Trophoblast cell (in vitro differentiated cells and primary cell): Measurements from ENCODE around the gene STRN4.
"Not testable (repeated sequence)": the region's sequence is repeated elsewhere in the genome, so short reads cannot be mapped to it uniquely, and the experiment has no call there.

Source experiments
- DNase-seq, 2 donors: peaks; one replicate each; pipeline ENCODE4 v3.0.0-alpha.2; 2016
- H2AFZ ChIP-seq: 2 replicates; pipeline ENCODE4 v1.6.1; 2013; ENCODE audit warnings: low read length, moderate library complexity, mild to moderate bottlenecking; ENCODE audit not compliant: insufficient read depth, poor library complexity
- H2AK5ac ChIP-seq: 2 replicates; pipeline ENCODE4 v1.6.1; 2013; ENCODE audit warnings: mild to moderate bottlenecking, low read length
- H2BK120ac ChIP-seq: 2 replicates; pipeline ENCODE4 v1.6.1; 2013; ENCODE audit warnings: low read length, mild to moderate bottlenecking, moderate library complexity; ENCODE audit not compliant: insufficient read depth, poor library complexity
- H2BK12ac ChIP-seq: 2 replicates; pipeline ENCODE4 v1.6.1; 2013; ENCODE audit warnings: mild to moderate bottlenecking, low read length, moderate library complexity
- H2BK5ac ChIP-seq: 2 replicates; pipeline ENCODE4 v1.6.1; 2013; ENCODE audit warnings: low read length, low read depth, moderate library complexity, mild to moderate bottlenecking; ENCODE audit not compliant: poor library complexity
- H3K14ac ChIP-seq: 2 replicates; pipeline ENCODE4 v1.6.1; 2013; ENCODE audit warnings: mild to moderate bottlenecking, low read length
- H3K18ac ChIP-seq: 2 replicates; pipeline ENCODE4 v1.6.1; 2013; ENCODE audit warnings: mild to moderate bottlenecking, low read length
- H3K23ac ChIP-seq: 2 replicates; pipeline ENCODE4 v1.6.1; 2013; ENCODE audit warnings: low read length
- H3K27ac ChIP-seq: 2 replicates; pipeline ENCODE4 v1.5.1; 2013; ENCODE audit warnings: low read depth, mild to moderate bottlenecking, inconsistent platforms, low read length, moderate library complexity
- H3K27me3 ChIP-seq: 2 replicates; pipeline ENCODE4 v1.6.1; 2013; ENCODE audit warnings: inconsistent platforms, mild to moderate bottlenecking, low read length, moderate library complexity; ENCODE audit not compliant: insufficient read depth
- H3K36me3 ChIP-seq, 2 experiments: 1 replicate in 1 of 2; 2 replicates in 1 of 2; pipeline ENCODE4 v1.6.1; 2013; ENCODE audit warnings: low read length in 2 of 2, mild to moderate bottlenecking in 2 of 2, moderate library complexity in 1 of 2; ENCODE audit not compliant: insufficient read depth in 2 of 2, control insufficient read depth in 1 of 2
- H3K4ac ChIP-seq: 2 replicates; pipeline ENCODE4 v1.6.1; 2013; ENCODE audit warnings: low read depth, mild to moderate bottlenecking, low read length, moderate library complexity
- H3K4me1 ChIP-seq, 2 experiments: 1 replicate in 1 of 2; 2 replicates in 1 of 2; pipeline ENCODE4 v1.6.1; 2013; ENCODE audit warnings: low read length in 2 of 2, mild to moderate bottlenecking in 2 of 2, moderate library complexity in 1 of 2; ENCODE audit not compliant: insufficient read depth in 2 of 2, control insufficient read depth in 1 of 2
- H3K4me2 ChIP-seq: 2 replicates; pipeline ENCODE4 v1.6.1; 2013; ENCODE audit warnings: inconsistent platforms, mild to moderate bottlenecking, low read length, moderate library complexity
- H3K4me3 ChIP-seq: 2 replicates; pipeline ENCODE4 v1.5.1; 2013; ENCODE audit warnings: mild to moderate bottlenecking, low read depth, low read length, inconsistent platforms
- H3K79me1 ChIP-seq: one replicate; pipeline ENCODE4 v1.6.1; 2013; ENCODE audit warnings: low read length
- H3K79me2 ChIP-seq: 2 replicates; pipeline ENCODE4 v1.6.1; 2013; ENCODE audit warnings: low read length, mild to moderate bottlenecking; ENCODE audit not compliant: control insufficient read depth, insufficient read depth, poor library complexity
- H3K9ac ChIP-seq: 2 replicates; pipeline ENCODE4 v1.6.1; 2013; ENCODE audit warnings: mild to moderate bottlenecking, low read length
- H3K9me3 ChIP-seq: 2 replicates; pipeline ENCODE4 v1.6.1; 2013; ENCODE audit warnings: low read depth, mild to moderate bottlenecking, control low read depth, inconsistent platforms, low read length; ENCODE audit not compliant: insufficient read depth
- H4K12ac ChIP-seq: 2 replicates; pipeline ENCODE4 v1.6.1; 2013; ENCODE audit warnings: low read depth, mild to moderate bottlenecking, low read length, moderate library complexity
- H4K8ac ChIP-seq: 2 replicates; pipeline ENCODE4 v1.6.1; 2013; ENCODE audit warnings: low read depth, mild to moderate bottlenecking, low read length, moderate library complexity
- H4K91ac ChIP-seq: one replicate; pipeline ENCODE4 v1.6.1; 2013; ENCODE audit warnings: low read depth, mild to moderate bottlenecking, low read length, moderate library complexity
- WGBS: extraction: QIAGEN DNeasy Blood & Tissue Kit; methylation state at CpG from one replicate; pipeline ENCODE4 v1.1.7; 2013; ENCODE audit warnings: missing lambda C conversion rate; ENCODE audit not compliant: insufficient read length, insufficient coverage; ENCODE audit errors: extremely low coverage; 5-methylcytosine and 5-hydroxymethylcytosine counted together

The STRN4 gene

GRCh38 chr19:46760897-46761296 lies 14.6 kb upstream of the STRN4 start:
- H3K18ac ChIP-seq, H3K4me1 ChIP-seq, H3K4me2 ChIP-seq, H2BK5ac ChIP-seq, H3K9me3 ChIP-seq, H3K14ac ChIP-seq, H4K12ac ChIP-seq, H3K79me1 ChIP-seq, H3K23ac ChIP-seq, H4K91ac ChIP-seq, H3K27ac ChIP-seq, DNase-seq, H3K9ac ChIP-seq, H2AK5ac ChIP-seq, H4K8ac ChIP-seq, H3K27me3 ChIP-seq, H2BK12ac ChIP-seq, H3K4ac ChIP-seq, H2AFZ ChIP-seq, H3K79me2 ChIP-seq, H2BK120ac ChIP-seq, H3K4me3 ChIP-seq: not testable (repeated sequence)
- peaks cover 15 to 17% of the 10 kb centered on the region in 2 experiments for H3K36me3 ChIP-seq
- no CpG with 5 or more reads among the region's 4 CpGs for WGBS

DNA sequence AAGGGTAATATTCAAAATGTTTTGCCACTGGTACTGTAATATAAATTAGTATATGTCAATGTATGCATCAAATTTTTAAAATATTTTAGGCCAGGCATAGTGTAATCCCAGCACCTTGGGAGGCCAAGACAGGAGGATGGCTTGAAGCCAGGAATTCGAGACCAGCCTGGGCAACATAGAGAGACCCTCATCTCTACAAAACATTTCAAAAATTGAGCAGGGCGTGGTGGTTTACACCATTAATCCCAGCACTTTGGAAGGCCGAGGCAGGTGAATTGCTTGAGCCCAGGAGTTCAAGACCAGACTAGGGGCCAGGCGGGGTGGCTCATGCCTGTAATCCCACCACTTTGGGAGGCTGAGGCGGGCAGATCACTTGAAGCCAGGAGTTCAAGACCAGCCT lies 14.1 kb upstream of the STRN4 start:
- no peak overlapping the region for H4K12ac ChIP-seq
- no peak overlapping the region for H2AFZ ChIP-seq
- no peak overlapping the region for H4K91ac ChIP-seq
- no peak overlapping the region for H2BK5ac ChIP-seq
- H4K8ac ChIP-seq, result no peak overlapping the region
- H3K79me2 ChIP-seq, result no peaks in the 10 kb centered on the region
- DNase-seq, result no peak
- no peak overlapping the region for H2AK5ac ChIP-seq
- no peak overlapping the region for H3K18ac ChIP-seq
- H3K14ac ChIP-seq, result no peak overlapping the region
- no peak overlapping the region for H3K9ac ChIP-seq
- no peaks in the 10 kb centered on the region for H3K27me3 ChIP-seq
- H3K27ac ChIP-seq, result no peak overlapping the region
- peaks cover 2% of the 10 kb centered on the region for H3K9me3 ChIP-seq
- H3K36me3 ChIP-seq, result peaks cover 19 to 22% of the 10 kb centered on the region in 2 experiments
- no peak overlapping the region for H2BK120ac ChIP-seq
- no peak overlapping the region for H3K4me2 ChIP-seq
- WGBS, result no CpG with 5 or more reads among the region's 5 CpGs
- no peak overlapping the region for H2BK12ac ChIP-seq
- H3K4ac ChIP-seq, result no peak overlapping the region
- no peak overlapping the region for H3K23ac ChIP-seq
- H3K79me1 ChIP-seq, result no peaks in the 10 kb centered on the region
- no peaks in the 10 kb centered on the region for H3K4me1 ChIP-seq
- no peak overlapping the region for H3K4me3 ChIP-seq

DNA sequence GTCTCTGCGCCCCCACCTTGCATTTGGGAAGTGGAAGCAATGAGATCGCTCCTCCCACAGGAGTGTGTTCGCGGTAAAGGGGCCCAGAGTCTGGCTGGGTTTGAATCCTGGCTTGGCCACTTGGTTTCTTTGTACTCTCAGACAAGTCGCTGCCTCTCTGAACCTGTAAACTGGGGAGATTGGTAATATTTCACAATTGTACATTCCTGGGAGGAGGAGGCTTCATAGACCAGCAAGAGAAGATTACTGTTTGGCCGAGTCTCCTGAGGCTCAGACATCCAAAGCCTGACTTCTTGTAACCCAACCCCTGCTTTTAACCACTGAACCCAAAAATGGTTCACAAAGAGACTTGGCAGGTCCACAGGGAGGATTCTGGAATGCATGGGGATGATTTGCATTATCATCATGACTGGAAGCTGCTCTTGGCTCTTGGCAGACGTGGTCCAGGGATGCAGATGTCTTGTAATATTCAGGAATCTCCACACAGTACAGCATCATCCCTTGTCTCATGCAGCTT lies 13.6 kb upstream of the STRN4 start:
- H3K4ac ChIP-seq, result no peak overlapping the region
- no peak for DNase-seq
- H3K27me3 ChIP-seq, result no peaks in the 10 kb centered on the region
- no peak overlapping the region for H3K9ac ChIP-seq
- H3K4me3 ChIP-seq, result no peak overlapping the region
- H3K4me2 ChIP-seq, result no peak overlapping the region
- H3K9me3 ChIP-seq, result peaks cover 2% of the 10 kb centered on the region
- no peak overlapping the region for H2BK120ac ChIP-seq
- H2BK12ac ChIP-seq, result no peak overlapping the region
- peaks cover 19 to 25% of the 10 kb centered on the region in 2 experiments for H3K36me3 ChIP-seq
- no peak overlapping the region for H4K91ac ChIP-seq
- no peak overlapping the region for H2AK5ac ChIP-seq
- WGBS, result no CpG with 5 or more reads among the region's 7 CpGs
- H3K23ac ChIP-seq, result no peak overlapping the region
- no peak overlapping the region for H4K8ac ChIP-seq
- no peaks in the 10 kb centered on the region for H3K79me1 ChIP-seq
- H3K18ac ChIP-seq, result no peak overlapping the region
- no peak overlapping the region for H4K12ac ChIP-seq
- no peaks in the 10 kb centered on the region for H3K79me2 ChIP-seq
- H3K4me1 ChIP-seq, result no peaks in the 10 kb centered on the region
- H3K27ac ChIP-seq, result no peak overlapping the region
- H2BK5ac ChIP-seq, result no peak overlapping the region
- H2AFZ ChIP-seq, result no peak overlapping the region
- no peak overlapping the region for H3K14ac ChIP-seq

DNA sequence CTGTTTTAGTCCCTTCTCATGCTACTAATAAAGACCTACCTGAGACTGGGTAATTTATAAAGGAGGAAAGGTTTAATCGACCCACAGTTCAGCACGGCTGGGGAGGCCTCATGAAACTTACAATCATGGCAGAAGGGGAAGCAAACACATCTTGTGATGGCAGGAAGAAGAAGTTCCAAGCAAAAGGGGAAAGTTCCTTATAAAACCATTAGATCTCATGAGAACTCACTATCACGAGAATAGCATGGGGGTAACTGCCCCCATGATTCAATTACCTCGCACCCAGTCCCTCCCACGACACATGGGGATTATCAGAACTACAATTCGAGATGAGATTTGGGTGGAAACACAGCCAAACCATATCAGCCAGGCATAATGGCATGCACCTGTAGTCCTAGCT lies 13.0 kb upstream of the STRN4 start:
- H3K23ac ChIP-seq, result no peak overlapping the region

More for the DNA sequence above, 13.0 kb upstream of the STRN4 start:
- Histone ChIP-seq H3K14ac (no peak overlapping the region), H3K4me2 (no peak overlapping the region), H3K18ac (no peak overlapping the region), H3K4me3 (no peak overlapping the region), H2BK5ac (no peak overlapping the region), H4K91ac (no peak overlapping the region), H2AFZ (no peak overlapping the region), H3K9me3 (no peaks in the 10 kb centered on the region), H4K8ac (no peak overlapping the region), H4K12ac (no peak overlapping the region), H3K79me2 (no peaks in the 10 kb centered on the region), H2BK120ac (no peak overlapping the region), H2BK12ac (no peak overlapping the region), H3K4me1 (no peaks in the 10 kb centered on the region), H3K9ac (no peak overlapping the region), H3K4ac (no peak overlapping the region), H3K27ac (no peak overlapping the region), H3K27me3 (no peaks in the 10 kb centered on the region), H3K79me1 (no peaks in the 10 kb centered on the region), H2AK5ac (no peak overlapping the region), H3K36me3 (peaks cover 19 to 25% of the 10 kb centered on the region in 2 experiments)
- DNase-seq, result no peak
- no CpG with 5 or more reads among the region's 6 CpGs for WGBS
